ENCODE measurements around the gene OTUD3.
"Not testable (repeated sequence)": the region's sequence is repeated elsewhere in the genome, so short reads cannot be mapped to it uniquely, and the experiment has no call there.

OTUD3 gene

DNA sequence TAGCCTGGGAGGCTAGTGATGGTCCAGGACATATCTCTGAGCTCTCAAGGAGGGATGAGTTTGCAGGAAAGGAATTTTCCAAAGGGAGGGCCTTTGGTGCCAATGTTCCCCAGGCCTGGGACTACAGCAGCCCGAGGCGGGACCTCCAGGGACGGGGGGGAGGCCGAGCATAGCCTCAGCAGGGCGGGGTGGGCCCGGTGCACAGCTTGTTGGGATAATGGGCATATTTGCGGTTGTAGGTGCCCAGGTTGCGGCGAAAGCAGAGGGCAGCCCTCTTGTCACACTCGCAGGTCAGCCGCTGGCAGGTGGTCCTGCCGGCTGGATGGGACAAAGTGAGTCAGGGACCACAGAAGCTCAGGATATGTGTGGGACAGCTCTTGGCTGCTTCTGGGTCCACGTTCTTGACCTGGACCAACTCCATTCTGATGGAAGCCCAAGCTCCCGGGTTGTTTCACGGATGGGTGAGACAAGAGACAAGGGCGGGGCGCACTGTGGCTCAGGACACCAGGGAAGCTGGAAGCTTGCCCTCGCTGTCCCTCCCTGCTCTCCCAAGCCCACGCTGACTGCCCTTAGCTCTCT lies 38.0 kb downstream of the OTUD3 start:
- no peaks in the 10 kb centered on the region for H3K27me3 Mint-ChIP-seq
- H3K4me1 Mint-ChIP-seq: peaks cover 2% of the 10 kb centered on the region
- ATAC-seq (no peak), DNase-seq (no peak)
- no peak overlapping the region for H3K4me3 Mint-ChIP-seq
- no peaks in the 10 kb centered on the region for H3K36me3 Mint-ChIP-seq (ENCODE audit: low read depth)
- no peaks in the 10 kb centered on the region for H3K9me3 Mint-ChIP-seq
- H3K27ac Mint-ChIP-seq: no peak overlapping the region

GRCh38 chr1:19921310-19921709 lies 39.1 kb downstream of the OTUD3 start:
- no peak overlapping the region for H3K4me3 Mint-ChIP-seq
- no peak for DNase-seq
- H3K27ac Mint-ChIP-seq: no peak overlapping the region
- peaks cover 1% of the 10 kb centered on the region for H3K27me3 Mint-ChIP-seq
- H3K9me3 Mint-ChIP-seq: no peaks in the 10 kb centered on the region
- peaks cover 2% of the 10 kb centered on the region for H3K4me1 Mint-ChIP-seq
- ATAC-seq: no peak
- H3K36me3 Mint-ChIP-seq (ENCODE audit: low read depth): no peaks in the 10 kb centered on the region

DNA sequence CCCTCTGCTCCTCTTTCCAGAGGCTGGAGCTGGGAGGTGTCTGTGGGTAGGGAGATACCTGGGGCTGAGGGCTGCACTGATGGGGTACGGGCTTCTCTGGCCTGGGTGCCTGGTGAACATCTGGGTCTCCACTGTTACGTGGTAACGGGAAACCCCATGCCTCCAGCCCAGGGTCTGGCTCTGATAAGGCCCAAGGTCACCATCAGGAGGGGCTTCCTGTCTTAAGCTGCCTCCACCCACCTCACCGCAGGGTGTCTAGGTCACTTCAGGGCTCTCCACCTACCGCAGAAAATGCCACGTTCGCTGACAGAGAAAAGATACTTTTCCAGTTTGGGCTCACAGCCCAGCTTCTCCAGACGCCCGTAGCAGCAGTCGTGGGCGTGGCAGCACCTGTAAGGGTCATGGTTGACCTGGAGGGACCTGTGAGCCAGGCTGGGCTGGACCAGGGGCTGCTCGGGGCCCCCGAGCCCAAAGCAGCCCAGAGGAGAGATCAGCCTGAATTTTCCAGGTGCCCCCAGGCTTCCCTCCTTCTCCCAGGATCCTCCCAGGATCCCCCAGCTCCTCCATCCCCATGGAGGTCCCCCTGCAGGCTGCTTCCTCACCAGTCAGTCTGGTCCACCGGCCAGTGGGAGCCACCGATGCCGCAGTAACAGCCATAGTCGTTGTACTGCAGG lies 40.0 kb downstream of the OTUD3 start:
- H3K27me3 Mint-ChIP-seq: peaks cover 2% of the 10 kb centered on the region
- H3K36me3 Mint-ChIP-seq (ENCODE audit: low read depth): no peaks in the 10 kb centered on the region
- H3K4me3 Mint-ChIP-seq: no peak overlapping the region
- no peaks in the 10 kb centered on the region for H3K9me3 Mint-ChIP-seq
- DNase-seq: no peak
- peaks cover 2% of the 10 kb centered on the region for H3K4me1 Mint-ChIP-seq
- H3K27ac Mint-ChIP-seq: no peak overlapping the region
- no peak for ATAC-seq

DNA sequence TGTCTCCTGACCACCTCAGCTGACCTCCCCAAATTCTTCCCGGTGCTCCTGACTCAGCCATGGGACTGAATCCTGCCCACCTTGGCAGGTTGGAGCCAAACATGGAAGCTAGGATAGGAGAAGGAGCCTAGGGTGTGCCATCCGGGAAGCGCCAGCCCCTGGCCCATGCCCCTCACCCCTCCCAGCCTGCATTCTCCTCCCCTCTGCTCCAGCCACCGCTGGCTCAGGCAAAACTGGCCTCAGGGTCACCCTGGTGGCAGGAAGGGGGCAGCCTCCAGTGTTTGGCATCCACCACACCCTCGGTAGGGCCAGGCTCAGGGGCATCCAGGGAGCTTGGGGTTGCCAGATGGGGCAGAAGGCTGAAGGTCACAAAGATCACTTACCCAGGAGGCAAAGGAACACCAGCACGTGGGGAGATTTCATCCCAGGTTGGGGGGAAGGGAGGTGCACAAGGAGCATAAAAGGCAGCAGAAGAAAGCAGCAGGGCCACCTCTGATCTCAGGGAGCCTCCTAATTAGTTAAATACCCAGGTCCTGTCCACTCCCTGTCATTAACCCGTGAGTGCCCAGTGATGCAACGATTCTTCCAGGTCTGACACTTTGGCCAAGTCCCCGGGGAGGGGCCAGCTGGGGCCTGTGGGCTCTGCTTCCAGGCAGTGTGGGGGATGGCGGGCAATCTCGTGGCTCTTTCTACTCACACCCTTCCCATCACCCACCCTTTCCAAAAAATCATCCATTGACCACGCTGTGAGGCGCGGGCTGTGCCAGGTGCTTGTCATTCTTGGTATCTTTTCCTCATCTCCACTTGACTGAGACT lies 41.1 kb downstream of the OTUD3 start, which contains the start of gene PLA2G2E:
Gene PLA2G2E, minus strand, starts transcription at position 481 of the 816 bp plus-strand sequence. Its CDS starts 58 bp downstream, at position 423.
- DNase-seq: no peak
- Mint-ChIP-seq H3K4me1 (no peaks in the 10 kb centered on the region), H3K4me3 (no peak within 1 kb of the TSS), H3K36me3 (ENCODE audit: low read depth) (no peaks in the 10 kb centered on the region), H3K27ac (no peak within 1 kb of the TSS), H3K9me3 (no peaks in the 10 kb centered on the region), H3K27me3 (peaks cover 2% of the 10 kb centered on the region)
- ATAC-seq: no peak

DNA sequence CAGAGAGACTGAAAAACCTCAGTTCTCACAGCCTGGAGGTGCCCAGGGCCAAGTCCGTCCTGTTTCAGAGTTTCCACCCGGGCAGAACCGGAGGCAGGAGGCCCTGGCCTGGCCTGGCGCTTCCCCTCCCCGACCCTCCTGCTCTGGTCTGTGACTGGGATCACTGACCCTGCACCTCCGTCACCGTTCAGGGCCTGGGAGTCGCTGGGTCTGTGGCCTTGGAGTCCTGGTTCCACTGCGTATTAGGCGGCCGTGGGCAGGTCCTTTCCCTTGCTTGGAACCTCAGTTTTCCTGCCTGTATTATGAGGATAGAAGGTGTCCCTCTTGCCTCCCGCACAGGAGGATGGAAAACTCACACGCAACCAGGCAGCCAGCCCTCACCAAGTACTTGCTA lies 41.8 kb downstream of the OTUD3 start:
- H3K4me3 Mint-ChIP-seq: no peak overlapping the region
- ATAC-seq: no peak
- H3K27me3 Mint-ChIP-seq: peaks cover 2% of the 10 kb centered on the region
- H3K9me3 Mint-ChIP-seq: no peaks in the 10 kb centered on the region
- no peaks in the 10 kb centered on the region for H3K4me1 Mint-ChIP-seq
- no peaks in the 10 kb centered on the region for H3K36me3 Mint-ChIP-seq (ENCODE audit: low read depth)
- DNase-seq: no peak
- H3K27ac Mint-ChIP-seq: no peak overlapping the region

DNA sequence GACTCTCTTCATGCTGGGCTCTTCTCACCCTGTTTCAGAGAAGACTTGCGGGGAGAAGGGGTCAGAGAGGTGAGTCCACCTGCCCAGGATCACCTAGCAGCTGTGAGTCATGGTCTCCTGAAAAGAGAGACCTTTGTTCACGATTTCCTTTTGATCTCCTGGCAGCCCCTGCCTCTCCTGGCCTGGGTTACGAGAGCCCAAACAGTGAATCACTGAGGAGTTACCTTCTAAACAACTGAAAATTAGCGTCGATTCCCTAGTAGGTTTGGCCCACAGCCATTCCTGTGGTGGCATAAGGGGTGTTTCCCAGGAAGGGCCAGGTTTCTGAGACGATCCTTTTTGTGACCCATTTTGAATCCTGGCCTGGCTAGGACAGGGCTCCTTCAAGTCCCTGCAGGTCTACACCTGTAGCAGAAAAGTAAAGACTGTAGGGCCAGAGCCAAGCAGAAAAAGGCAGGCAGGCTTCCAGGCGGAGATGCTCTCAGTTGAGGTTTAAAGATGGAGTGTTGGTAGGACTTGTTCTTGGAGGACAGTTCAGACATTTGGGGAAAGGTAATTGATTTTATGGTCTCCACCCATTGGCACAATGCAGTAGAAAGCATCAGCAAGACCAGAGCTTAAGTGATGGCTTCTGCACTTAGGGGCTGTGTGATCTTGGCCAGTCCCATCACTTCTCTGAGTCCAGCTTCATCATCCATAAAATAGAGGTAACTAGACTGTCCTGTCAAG lies 43.3 kb downstream of the OTUD3 start:
- H3K4me1 Mint-ChIP-seq: no peaks in the 10 kb centered on the region
- H3K27ac Mint-ChIP-seq: no peak overlapping the region
- H3K27me3 Mint-ChIP-seq: peaks cover 4% of the 10 kb centered on the region
- no peak for ATAC-seq
- DNase-seq: no peak
- H3K4me3 Mint-ChIP-seq: no peak overlapping the region
- H3K9me3 Mint-ChIP-seq: peaks cover 9% of the 10 kb centered on the region
- no peaks in the 10 kb centered on the region for H3K36me3 Mint-ChIP-seq (ENCODE audit: low read depth)

GRCh38 chr1:19926296-19927129 lies 44.3 kb downstream of the OTUD3 start:
- Mint-ChIP-seq H3K27ac (no peak overlapping the region), H3K9me3 (peaks cover 14% of the 10 kb centered on the region), H3K27me3 (peaks cover 4% of the 10 kb centered on the region), H3K4me1 (no peaks in the 10 kb centered on the region), H3K36me3 (ENCODE audit: low read depth) (peaks cover 2% of the 10 kb centered on the region), H3K4me3 (no peak overlapping the region)
- ATAC-seq (no peak), DNase-seq (no peak)

DNA sequence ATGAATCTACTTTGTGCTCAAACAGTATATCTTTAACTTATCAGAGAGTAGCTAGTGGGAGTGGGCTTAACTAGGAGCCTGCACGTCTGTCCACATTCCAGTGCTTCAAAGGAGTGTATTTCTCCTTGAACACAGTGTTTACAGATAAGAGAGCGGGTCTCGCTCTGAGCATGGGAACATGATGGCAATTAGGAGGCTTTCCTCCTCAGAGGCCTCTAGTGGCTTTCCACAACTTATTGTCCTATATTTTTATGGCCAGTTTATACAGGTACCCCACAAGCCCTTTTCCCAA lies 44.9 kb downstream of the OTUD3 start:
- not testable (repeated sequence) for DNase-seq; H3K27ac Mint-ChIP-seq; H3K4me3 Mint-ChIP-seq; ATAC-seq; H3K27me3 Mint-ChIP-seq; H3K36me3 Mint-ChIP-seq (ENCODE audit: low read depth); H3K4me1 Mint-ChIP-seq
- peaks cover 20% of the 10 kb centered on the region for H3K9me3 Mint-ChIP-seq

DNA sequence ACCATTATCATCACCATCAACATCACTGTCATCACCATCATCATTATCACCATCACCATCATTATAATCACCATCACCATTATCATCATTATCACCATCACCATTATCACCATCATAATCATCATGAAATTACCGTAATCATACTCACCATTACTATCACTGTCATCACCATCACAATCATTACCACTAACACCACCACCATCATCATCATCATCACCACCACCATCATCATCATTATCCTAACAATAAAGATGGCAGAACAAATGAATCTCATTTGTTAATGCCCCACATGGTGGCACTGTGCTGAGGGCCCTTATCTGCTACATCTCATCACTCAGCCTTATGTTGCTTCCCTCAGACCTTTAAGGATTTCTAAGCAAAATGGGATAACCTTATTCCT lies 50.7 kb downstream of the OTUD3 start:
- ATAC-seq: no peak
- H3K9me3 Mint-ChIP-seq: peaks cover 32% of the 10 kb centered on the region
- H3K36me3 Mint-ChIP-seq (ENCODE audit: low read depth): peaks cover 10% of the 10 kb centered on the region
- no peak overlapping the region for H3K4me3 Mint-ChIP-seq
- no peaks in the 10 kb centered on the region for H3K4me1 Mint-ChIP-seq
- H3K27me3 Mint-ChIP-seq: peaks cover 4% of the 10 kb centered on the region
- H3K27ac Mint-ChIP-seq: no peak overlapping the region
- no peak for DNase-seq

- Mint-ChIP-seq H3K4me3 (no peak overlapping the region), H3K36me3 (ENCODE audit: low read depth) (peaks cover 10% of the 10 kb centered on the region)
Observed at GRCh38 chr1:19934336-19934735, 52.1 kb downstream of the OTUD3 start.

GRCh38 chr1:19936061-19936750 lies 54.0 kb downstream of the OTUD3 start:
- ATAC-seq (no peak), DNase-seq (no peak)
- Mint-ChIP-seq H3K4me3 (no peak overlapping the region), H3K27ac (no peak overlapping the region), H3K9me3 (peaks cover 19% of the 10 kb centered on the region), H3K4me1 (no peaks in the 10 kb centered on the region), H3K27me3 (peaks cover 2% of the 10 kb centered on the region), H3K36me3 (ENCODE audit: low read depth) (peaks cover 10% of the 10 kb centered on the region)

More at GRCh38 chr1:19934336-19934735, 52.1 kb downstream of the OTUD3 start:
- H3K9me3 Mint-ChIP-seq: peaks cover 30% of the 10 kb centered on the region
- DNase-seq: no peak
- no peaks in the 10 kb centered on the region for H3K4me1 Mint-ChIP-seq
- no peak overlapping the region for H3K27ac Mint-ChIP-seq
- no peak for ATAC-seq
- peaks cover 4% of the 10 kb centered on the region for H3K27me3 Mint-ChIP-seq

DNA sequence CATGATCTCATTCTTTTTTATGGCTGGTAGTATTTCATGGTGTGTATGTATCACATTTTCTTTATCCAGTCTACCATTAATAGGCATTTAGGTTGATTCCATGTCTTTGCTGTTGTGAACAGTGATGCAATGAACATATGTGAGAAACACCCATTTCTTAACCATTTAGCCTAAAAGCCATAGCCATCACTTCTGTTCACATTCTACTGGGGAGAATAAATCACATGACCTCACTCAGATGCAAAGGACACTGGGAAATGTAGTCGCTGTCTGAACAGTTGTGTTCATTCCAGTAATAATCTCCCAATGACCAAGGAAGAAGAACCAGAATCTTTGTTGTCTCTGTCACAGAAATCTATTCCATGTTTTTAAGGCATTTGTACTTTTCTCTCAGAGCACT lies 56.3 kb downstream of the OTUD3 start:
- Mint-ChIP-seq H3K36me3 (ENCODE audit: low read depth) (no peaks in the 10 kb centered on the region), H3K27ac (no peak overlapping the region), H3K9me3 (no peaks in the 10 kb centered on the region), H3K4me3 (no peak overlapping the region), H3K27me3 (peaks cover 4% of the 10 kb centered on the region), H3K4me1 (no peaks in the 10 kb centered on the region)
- no peak for DNase-seq
- ATAC-seq: no peak

DNA sequence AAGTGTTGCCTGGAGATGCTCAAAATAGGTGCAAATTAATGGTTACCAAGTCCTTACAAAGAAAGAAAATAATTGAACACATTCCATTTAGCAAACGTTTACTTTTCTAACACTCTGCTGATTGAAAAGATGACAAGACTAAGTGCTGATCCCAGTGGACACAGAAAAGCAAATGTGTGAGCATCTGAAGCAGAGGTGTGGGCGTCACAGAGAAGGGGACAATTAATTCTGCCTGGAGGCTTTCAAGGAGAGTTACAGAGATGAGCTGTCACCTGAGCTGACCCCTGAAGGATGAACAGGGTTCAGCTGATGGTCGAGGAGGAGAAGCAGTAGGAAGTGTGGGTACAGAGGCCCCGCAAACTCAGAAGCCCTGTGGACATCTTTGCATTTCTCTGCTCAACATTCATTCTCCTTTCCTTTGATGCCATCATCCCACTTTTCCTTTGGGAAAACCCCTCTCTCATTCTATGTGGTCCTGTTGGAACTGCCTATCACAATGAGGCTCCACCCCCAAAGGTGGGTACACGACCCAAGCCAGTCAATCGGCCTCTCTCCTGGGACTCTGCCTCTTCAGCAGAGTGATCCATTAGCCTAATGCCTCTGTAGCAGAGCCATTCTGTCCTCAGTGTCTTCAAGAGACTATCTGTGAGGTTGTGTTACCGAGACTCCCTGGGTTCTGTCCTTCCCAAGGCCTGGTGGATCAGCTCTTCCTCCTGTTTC lies 58.5 kb downstream of the OTUD3 start:
- DNase-seq: no peak
- H3K9me3 Mint-ChIP-seq: no peaks in the 10 kb centered on the region
- peaks cover 7% of the 10 kb centered on the region for H3K4me1 Mint-ChIP-seq
- H3K4me3 Mint-ChIP-seq: no peak overlapping the region
- ATAC-seq: no peak
- H3K27ac Mint-ChIP-seq: no peak overlapping the region
- H3K27me3 Mint-ChIP-seq: peaks cover 7% of the 10 kb centered on the region
- H3K36me3 Mint-ChIP-seq (ENCODE audit: low read depth): no peaks in the 10 kb centered on the region
